GM12872 (cell line): ENCODE measurements around the gene PDE1A.

Experiments used
- CTCF ChIP-seq: IDR thresholded peaks from 3 replicates; pipeline ENCODE4 v1.5.1; 2011; ENCODE audit warnings: low read depth, mild to moderate bottlenecking, low read length, moderate library complexity; ENCODE audit not compliant: insufficient read depth

The PDE1A gene

GRCh38 chr2:182447163-182447562 is 20.3 kb upstream of the PDE1A start:
- TF ChIP-seq CTCF, result no peak

GRCh38 chr2:182446087-182446486 is 19.3 kb upstream of the PDE1A start:
- TF ChIP-seq CTCF, result no peak

- no peak for TF ChIP-seq CTCF
Observed at GRCh38 chr2:182445391-182445965, 18.6 kb upstream of the PDE1A start.

GRCh38 chr2:182444806-182445205 is 18.0 kb upstream of the PDE1A start:
- no peak for TF ChIP-seq CTCF

GRCh38 chr2:182444170-182444569 is 17.3 kb upstream of the PDE1A start:
- no peak for TF ChIP-seq CTCF

GRCh38 chr2:182436252-182436651 is 9.4 kb upstream of the PDE1A start:
- no peak for TF ChIP-seq CTCF

GRCh38 chr2:182435754-182436153 is 8.9 kb upstream of the PDE1A start:
- TF ChIP-seq CTCF, result no peak
